ENCODE results near the gene FBXL12.
"Not testable (repeated sequence)": the region's sequence is repeated elsewhere in the genome, so short reads cannot be mapped to it uniquely, and the experiment has no call there.

Gene FBXL12

DNA sequence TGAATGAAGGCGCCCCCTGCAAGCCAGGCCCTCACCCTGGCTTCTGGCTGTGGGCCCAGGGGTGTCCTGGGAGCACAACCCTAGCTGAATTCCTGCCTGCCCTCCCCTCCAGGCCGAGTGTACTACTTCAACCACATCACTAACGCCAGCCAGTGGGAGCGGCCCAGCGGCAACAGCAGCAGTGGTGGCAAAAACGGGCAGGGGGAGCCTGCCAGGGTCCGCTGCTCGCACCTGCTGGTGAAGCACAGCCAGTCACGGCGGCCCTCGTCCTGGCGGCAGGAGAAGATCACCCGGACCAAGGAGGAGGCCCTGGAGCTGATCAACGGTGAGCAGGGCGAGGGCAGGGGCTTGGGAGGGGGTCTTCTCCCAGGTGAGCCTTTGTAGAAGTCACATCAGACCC is 19.4 kb upstream of the FBXL12 start:
- DNase-seq: no peak

DNA sequence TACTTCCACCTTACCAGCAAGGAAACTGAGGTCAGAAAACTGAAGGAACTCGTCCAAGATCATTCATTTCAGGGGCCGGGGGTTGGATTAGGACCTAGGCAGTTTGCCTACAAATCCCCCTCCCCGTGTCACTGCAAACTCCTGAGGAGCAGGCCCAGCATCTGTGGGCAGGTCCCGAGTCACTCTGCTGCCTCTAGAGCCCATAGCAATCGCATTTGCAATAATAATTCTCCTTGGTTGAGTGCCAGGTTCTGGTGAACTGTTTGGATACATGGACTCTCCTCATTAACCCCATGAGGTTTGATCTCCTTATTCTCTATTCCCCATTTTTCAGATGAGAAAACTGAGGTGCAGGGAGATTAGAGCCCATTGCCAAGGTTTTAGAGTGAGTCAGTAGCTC is 17.1 kb upstream of the FBXL12 start:
- DNase-seq: no peak

DNA sequence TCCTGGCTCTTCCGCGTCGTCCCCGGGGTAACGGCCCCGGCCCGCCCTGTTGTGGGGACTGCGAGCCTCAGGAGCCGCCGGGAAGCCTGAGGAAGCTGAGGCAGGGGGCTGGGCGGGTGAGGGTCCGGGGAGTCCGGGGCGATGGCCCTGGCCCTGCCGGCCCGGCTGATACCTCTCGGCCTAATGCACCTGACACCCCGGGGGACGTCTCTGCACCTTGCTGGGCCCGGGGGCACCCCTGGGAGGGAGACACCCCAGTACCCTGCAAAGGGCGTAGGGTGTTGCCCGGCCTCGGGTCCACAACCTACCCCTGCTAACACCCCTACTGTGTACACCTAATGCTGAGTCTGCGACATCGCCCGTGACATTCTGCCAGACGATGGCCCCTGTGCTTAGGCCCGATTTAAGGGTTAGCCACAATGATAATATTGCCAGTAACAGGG is 16.6 kb upstream of the FBXL12 start:
- no peak for DNase-seq

- DNase-seq: peak; percentile 99
Observed at GRCh38 chr19:9834726-9835506, 16.0 kb upstream of the FBXL12 start, which contains the start of gene PIN1. Gene PIN1, plus strand, starts transcription at chr19:9835318. Its CDS starts 27 bp downstream, at chr19:9835345.

DNA sequence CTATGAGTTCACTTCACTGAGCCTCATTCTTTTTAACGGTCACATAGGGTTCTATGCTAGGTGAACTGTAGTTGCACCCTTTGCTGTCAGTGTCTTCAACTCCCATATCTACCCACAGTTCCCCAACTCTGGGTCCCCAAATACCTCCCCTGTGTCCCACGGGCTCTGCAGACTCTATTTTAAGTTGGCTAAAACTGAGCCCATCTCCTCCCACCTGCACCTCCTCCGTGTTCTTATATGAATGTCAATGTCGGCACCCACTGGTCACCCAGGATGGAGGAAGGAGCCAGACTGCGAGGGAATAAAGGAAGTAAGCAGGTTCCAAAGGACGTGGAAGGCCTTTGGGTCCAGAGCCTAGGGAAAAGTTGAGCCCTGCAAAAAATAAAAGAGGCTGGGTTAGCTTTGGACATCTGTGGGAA is 15.4 kb upstream of the FBXL12 start:
- DNase-seq: no peak

DNA sequence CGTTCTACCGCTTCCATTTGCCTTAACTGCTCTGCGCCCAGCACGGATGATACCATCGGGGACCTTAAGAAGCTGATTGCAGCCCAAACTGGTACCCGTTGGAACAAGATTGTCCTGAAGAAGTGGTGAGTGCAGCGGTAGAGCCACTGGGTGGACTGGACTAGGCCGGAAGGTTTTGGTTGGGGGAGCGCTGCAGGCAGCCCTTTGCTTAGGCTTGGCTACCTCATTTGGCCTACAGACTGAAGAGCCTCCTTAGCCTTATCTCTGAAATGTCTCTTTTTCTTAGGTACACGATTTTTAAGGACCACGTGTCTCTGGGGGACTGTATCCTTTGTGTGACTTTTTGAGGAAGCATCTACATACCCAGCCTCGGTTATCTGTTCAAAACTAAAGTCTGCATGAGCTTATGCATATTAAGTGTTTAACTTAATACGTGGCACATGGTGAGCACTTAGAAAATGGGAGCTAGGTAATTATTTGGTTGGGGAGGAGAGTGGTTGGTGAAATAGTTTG is 9.7 kb upstream of the FBXL12 start:
- DNase-seq: no peak

DNA sequence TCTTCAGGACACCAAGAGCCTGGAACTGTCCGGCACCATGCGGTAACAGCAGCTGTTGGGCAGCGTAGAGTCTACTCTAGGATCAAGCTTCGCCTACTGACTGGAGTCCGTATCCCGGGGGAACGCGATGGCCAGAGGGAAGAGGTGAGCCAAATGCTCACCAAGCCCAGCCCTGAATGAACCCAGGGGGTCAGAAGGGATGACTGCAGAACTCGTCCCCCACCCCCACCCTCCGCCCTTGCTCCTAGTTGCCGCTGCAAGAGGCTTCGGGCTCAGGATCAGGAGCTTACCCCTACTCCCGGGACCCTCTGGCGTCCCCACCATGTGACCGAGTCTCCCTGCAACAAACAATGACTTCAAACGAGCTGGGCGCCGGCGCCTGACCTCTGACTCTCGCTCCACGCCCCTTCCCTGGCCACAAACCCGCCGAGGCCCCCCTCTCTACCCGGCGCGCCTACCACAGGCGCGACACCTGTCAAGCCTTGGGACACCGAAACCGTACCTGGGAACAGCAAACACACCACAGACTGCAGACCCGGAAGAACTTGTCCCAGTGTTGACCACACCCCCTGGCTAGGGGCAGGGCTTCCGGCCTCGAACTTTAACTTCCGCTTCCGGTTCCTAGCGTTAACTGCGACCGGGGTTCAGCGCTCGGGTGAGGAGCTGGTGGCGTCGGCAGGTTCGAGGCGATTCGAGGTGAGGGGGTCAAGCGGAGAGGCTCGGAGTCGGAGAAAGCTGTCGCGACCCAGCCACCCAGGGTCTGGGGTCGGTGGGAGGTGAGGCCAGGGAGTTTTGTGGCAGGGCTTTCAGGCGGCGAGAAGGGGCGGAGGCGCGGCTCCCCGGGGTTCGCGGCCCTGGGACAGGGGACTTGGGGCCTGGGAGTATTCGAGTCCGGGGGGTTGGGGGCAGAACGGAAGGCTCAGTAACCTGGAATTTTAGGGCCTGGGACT is 8.7 kb upstream of the FBXL12 start, which contains the start of gene UBL5:
Gene UBL5 (plus strand): TSS at position 630 of the 950 bp plus-strand sequence. CDS start 420 bp downstream, outside the sequence.
- peak; percentile 94 for DNase-seq

DNA sequence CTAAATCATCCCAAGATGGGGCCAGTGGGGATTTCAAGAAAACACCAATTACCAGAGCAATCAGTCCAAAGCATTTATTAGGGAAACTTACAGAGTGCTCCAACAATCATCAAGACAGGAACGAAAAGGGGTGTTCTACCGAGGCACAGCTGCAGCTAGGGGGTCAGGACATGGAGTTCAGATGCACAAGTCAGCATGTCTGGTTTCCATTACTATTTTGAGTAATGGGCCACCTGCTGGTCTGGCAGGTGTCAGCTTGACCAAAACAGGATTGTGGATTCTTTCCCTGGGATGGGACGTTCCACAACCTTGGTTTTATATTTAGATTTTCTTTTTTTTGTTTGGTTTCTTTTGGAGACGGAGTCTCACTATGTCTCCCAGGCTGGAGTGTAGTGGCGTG is 4.9 kb upstream of the FBXL12 start:
- DNase-seq: no peak

DNA sequence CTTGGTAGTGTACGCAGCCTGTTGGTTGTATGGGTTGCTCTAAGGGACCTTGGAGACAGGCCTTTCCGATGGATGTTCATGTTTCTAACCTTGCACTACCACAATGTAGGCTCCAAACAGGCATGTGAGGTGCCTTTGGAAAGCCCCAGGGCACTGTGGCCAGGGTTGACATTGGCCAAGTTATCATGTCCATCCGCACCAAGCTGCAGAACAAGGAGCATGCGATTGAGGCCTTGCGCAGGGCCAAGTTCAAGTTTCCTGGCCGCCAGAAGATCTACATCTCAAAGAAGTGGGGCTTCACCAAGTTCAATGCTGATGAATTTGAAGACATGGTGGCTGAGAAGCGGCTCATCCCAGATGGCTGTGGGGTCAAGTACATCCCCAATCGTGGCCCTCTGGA is 1.2 kb upstream of the FBXL12 start:
- not testable (repeated sequence) for DNase-seq

- no peak for DNase-seq
Observed at GRCh38 chr19:9819596-9819909, 674 bp upstream of the FBXL12 start.

GRCh38 chr19:9818175-9818733 is 625 bp downstream of the FBXL12 start:
- DNase-seq: no peak

GRCh38 chr19:9811139-9811538 is 7.7 kb downstream of the FBXL12 start:
- DNase-seq: no peak

- no peak for DNase-seq
Observed at GRCh38 chr19:9808855-9809824, 9.7 kb downstream of the FBXL12 start.

- no peak for DNase-seq
Observed at GRCh38 chr19:9806803-9807202, 12.1 kb downstream of the FBXL12 start.

DNA sequence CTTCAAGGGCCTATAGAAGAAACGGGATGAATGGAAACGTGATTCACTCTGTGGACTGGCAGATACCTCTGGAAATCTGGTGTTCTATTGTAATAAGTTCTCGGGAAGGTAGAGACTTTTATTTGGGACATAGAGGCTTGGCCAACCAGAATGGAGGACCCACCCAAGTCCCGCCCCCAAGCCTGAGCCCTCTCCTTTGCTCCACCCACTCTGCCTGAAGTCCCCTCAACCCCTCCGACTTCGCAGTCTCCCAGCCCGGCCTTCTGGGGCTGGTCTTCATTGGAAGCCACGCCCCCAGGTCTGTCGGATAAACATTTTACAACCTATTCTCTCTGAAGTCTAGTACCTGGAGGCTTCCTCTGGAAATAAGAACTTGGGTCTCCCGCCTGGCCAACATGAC is 16.9 kb downstream of the FBXL12 start:
- no peak for DNase-seq

DNA sequence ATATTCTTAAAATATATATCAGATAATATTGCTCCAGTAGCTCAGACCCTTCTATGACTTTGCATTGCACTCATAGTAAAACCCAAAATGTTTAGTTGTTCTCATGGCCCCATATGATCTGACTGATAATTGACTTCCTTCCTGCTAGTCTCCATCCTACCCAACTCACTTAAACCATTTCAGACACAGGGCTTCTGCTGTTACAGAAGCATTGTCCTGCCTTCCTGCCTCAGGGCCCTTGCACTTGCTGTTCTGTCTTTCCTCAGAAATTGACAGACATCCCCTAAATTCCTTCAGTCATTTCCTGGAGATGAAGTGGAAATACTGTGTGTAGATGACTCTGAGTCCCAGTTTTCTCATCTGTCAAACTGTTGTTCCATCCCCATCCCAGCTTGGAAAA is 19.7 kb downstream of the FBXL12 start:
- DNase-seq: peak; percentile 30

GRCh38 chr19:9797871-9798270 is 21.0 kb downstream of the FBXL12 start:
- no peak for DNase-seq

- DNase-seq: peak; percentile 88
Observed at GRCh38 chr19:9796113-9796773, 22.6 kb downstream of the FBXL12 start.

DNA sequence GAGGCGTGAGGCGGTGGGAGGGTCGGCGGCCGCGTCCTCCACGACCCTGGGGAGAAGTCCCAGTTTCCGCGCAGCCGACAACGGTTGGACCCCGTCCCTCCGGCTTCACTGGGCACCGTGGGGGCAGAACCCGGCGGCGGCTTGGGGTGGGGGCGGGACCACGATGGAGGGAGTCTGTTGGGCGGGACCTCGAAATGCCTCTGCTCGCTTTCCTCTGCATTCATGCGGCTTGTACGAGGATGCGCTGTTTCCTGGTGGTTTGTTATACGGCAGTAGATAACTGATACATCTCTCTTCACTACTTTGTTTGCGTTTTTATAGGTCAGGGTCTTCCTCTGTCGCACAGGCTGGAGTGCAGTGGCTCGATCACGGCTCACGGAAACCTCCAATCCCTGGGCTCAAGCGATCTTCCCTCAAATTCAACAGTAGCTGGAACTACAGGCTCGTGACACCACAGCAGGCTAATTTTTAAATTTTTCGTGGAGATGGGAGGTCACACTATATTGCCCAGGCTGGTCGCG is 25.7 kb downstream of the FBXL12 start:
- peak; percentile 54 for DNase-seq

DNA sequence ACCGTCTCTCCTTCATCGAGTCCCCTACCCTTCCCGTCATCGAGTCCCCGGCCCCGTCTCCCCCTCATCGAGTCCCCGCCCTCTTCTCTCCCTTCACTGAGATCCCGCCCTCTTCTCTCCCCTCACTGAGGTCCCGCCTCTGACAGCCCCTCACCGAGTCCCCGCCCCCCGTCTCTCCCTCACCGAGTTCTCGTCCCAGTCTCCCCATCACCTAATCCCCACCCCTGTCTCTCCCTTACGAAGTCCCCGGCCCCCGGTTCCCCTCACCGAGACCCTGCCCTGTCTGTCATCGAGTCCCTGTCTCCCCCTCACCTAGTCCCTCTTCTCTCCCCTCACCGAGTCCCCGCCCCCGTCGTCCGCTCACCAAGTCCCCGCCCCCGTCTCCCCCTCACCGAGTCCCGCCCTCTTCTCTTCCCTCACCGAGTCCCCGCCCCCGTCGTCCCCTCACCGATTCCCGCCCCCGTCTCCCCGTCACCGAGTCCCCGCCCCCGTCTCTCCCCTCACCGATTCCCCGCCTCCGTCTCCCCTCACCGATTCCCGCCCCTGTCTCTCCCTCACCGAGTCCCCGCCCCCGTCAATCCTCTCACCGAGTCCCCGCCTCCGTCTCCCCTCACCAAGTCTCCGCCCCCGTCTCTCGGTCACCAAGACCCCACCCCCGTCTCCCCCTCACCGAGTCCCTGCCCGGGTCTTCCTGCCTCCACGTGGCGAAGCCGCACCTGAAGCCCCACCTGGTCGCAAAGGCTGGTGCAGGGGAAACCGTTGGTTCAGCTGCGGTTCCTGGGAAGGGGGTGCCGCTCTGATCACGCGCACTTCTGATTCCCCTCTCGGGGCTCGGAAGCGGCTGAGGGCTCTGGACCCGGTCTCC is 26.4 kb downstream of the FBXL12 start:
- peak; percentile 85 for DNase-seq

All from activated CD4-positive, alpha-beta T cell treated with anti-CD3 and anti-CD28 coated beads, Interleukin-10, Interleukin-2, amounts not matched to agents 100 ng/mL and 50 ng/mL, durations not matched to agents 16 hours and 8 hours (primary cell).